Endothelial cell (in vitro differentiated cells): ENCODE measurements around the gene ATP2B2. TPM values are rescaled to one million over a fixed set of nuclear protein-coding genes. Genes with fewer than 3 reads are reported as not detected.

Source experiments
- DNase-seq: peaks from one replicate; pipeline ENCODE4 v3.0.0; 2021; ENCODE audit warnings: low spot score
- H3K27ac Mint-ChIP-seq: one replicate; pipeline ENCODE4 v1.8.0; 2021; ENCODE audit warnings: mixed read lengths, inconsistent platforms; ENCODE audit not compliant: unreplicated experiment
- H3K27me3 Mint-ChIP-seq: one replicate; pipeline ENCODE4 v1.8.0; 2021; ENCODE audit warnings: mild to moderate bottlenecking, moderate library complexity, mixed read lengths, inconsistent platforms; ENCODE audit not compliant: unreplicated experiment
- H3K36me3 Mint-ChIP-seq: one replicate; pipeline ENCODE4 v1.8.0; 2021; ENCODE audit warnings: mild to moderate bottlenecking, low read depth, mixed read lengths, inconsistent platforms; ENCODE audit not compliant: unreplicated experiment
- H3K4me1 Mint-ChIP-seq: one replicate; pipeline ENCODE4 v1.8.0; 2021; ENCODE audit warnings: mild to moderate bottlenecking, mixed read lengths, inconsistent platforms; ENCODE audit not compliant: unreplicated experiment
- H3K4me3 Mint-ChIP-seq: one replicate; pipeline ENCODE4 v1.8.0; 2021; ENCODE audit warnings: mild to moderate bottlenecking, mixed read lengths, inconsistent platforms; ENCODE audit not compliant: unreplicated experiment
- H3K9me3 Mint-ChIP-seq: one replicate; pipeline ENCODE4 v1.8.0; 2021; ENCODE audit warnings: mixed read lengths, inconsistent platforms; ENCODE audit not compliant: unreplicated experiment
- total RNA-seq: library from RNA; stranded (reverse); fragmentation: NEBNext Ultra II Directional; extraction: Animal tissue kit (Norgen Biotek cat#: 25700); gene quantifications from one replicate; pipeline ENCODE4 v1.2.1, GENCODE V29; 2021; ENCODE audit not compliant: unreplicated experiment
- TF ChIP-seq, protein P1 (sequence below): fragments of 200-600 bp; sonication (generic); IDR thresholded peaks from one replicate; pipeline ENCODE4 v1.5.0; 2021; ENCODE audit warnings: antibody characterized with exemption; ENCODE audit not compliant: unreplicated experiment

ATP2B2 gene
- total RNA-seq, 1 donor from 2014 or later = 1.7 TPM

DNA sequence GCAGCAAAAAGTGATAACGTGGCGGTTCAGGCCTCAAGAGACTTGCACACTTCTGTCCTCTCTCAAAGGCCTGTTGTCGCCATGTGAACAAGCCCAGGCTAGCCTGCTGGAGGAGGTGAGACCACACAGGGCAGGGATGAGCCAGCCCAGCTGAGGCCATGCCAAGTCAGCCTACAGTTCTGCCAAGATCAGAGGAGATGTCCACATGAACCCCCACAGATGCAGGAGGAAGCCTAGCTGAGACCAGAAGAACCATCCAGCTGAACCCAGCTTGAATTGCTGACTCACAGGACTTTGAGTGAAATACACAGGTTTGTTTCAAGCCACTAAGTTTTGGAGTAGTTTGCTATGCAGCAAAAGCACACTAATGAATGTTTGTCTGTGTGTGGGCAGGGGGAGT, 134.2 kb downstream of the ATP2B2 start:
- Mint-ChIP-seq H3K4me3 (no peak overlapping the region), H3K27me3 (peaks cover 5% of the 10 kb centered on the region), H3K27ac (no peak overlapping the region), H3K36me3 (no peaks in the 10 kb centered on the region), H3K9me3 (no peaks in the 10 kb centered on the region), H3K4me1 (no peaks in the 10 kb centered on the region)
- DNase-seq = no peak
- TF ChIP-seq, protein P1, sequence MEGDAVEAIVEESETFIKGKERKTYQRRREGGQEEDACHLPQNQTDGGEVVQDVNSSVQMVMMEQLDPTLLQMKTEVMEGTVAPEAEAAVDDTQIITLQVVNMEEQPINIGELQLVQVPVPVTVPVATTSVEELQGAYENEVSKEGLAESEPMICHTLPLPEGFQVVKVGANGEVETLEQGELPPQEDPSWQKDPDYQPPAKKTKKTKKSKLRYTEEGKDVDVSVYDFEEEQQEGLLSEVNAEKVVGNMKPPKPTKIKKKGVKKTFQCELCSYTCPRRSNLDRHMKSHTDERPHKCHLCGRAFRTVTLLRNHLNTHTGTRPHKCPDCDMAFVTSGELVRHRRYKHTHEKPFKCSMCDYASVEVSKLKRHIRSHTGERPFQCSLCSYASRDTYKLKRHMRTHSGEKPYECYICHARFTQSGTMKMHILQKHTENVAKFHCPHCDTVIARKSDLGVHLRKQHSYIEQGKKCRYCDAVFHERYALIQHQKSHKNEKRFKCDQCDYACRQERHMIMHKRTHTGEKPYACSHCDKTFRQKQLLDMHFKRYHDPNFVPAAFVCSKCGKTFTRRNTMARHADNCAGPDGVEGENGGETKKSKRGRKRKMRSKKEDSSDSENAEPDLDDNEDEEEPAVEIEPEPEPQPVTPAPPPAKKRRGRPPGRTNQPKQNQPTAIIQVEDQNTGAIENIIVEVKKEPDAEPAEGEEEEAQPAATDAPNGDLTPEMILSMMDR = no peak

- DNase-seq = no peak
- TF ChIP-seq, protein P1 = no peak
- Mint-ChIP-seq H3K9me3 (no peaks in the 10 kb centered on the region), H3K4me1 (no peaks in the 10 kb centered on the region), H3K36me3 (no peaks in the 10 kb centered on the region), H3K4me3 (no peak overlapping the region), H3K27me3 (peaks cover 7% of the 10 kb centered on the region), H3K27ac (no peak overlapping the region)
These were observed 135.0 kb downstream of the ATP2B2 start for GRCh38 chr3:10370429-10370828.

- Mint-ChIP-seq H3K4me1 (no peaks in the 10 kb centered on the region), H3K27me3 (peaks cover 7% of the 10 kb centered on the region), H3K4me3 (no peak overlapping the region), H3K9me3 (no peaks in the 10 kb centered on the region), H3K36me3 (no peaks in the 10 kb centered on the region), H3K27ac (no peak overlapping the region)
- DNase-seq = no peak
- TF ChIP-seq, protein P1 = no peak
These were observed 136.9 kb downstream of the ATP2B2 start for GRCh38 chr3:10368512-10368911.

DNA sequence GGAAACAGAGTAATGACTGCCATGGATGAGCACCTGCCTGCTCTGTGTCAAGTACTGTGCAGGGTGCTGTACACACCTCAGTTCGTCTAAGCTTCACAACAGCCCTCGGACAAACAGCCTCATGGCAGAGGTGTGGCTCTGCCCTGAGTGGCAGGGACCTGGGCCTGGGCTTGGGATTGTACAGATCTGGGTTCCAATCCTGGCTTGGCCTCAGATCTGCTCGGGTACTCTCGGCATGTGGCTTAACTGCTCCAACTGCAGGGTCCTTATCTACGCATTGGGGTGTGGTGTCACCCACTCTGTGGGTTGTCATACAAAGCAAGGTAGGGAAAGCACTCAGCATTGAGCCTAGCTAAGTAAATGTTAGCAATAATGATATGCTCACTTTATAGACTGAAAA, 137.9 kb downstream of the ATP2B2 start:
- H3K4me1 Mint-ChIP-seq = no peaks in the 10 kb centered on the region
- no peaks in the 10 kb centered on the region for H3K36me3 Mint-ChIP-seq
- no peak overlapping the region for H3K27ac Mint-ChIP-seq
- TF ChIP-seq, protein P1 = no peak
- no peaks in the 10 kb centered on the region for H3K9me3 Mint-ChIP-seq
- H3K27me3 Mint-ChIP-seq = peaks cover 7% of the 10 kb centered on the region
- H3K4me3 Mint-ChIP-seq = no peak overlapping the region
- no peak for DNase-seq

DNA sequence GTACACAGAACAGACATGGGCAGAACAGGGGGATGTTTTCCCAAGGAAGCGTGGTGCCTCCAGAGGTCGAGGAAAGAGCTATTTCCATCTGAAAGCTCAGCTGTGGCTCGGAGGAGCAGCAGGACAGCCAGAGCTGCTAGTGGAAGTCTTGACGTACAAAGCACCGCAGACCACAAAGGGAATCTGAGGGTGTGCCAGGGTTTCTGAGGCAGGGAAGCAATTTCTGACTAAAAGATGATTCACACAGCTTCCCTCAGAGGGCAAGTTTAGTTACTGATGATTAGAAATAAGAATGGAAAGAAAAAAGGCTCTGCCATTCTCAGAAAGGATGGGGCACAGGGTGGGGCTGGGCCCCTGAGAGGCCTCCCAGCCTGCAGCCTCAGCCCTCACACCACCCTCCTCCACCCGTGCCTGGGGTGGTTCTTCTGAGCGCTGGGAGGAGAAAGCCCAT, 138.7 kb downstream of the ATP2B2 start:
- no peak for DNase-seq
- Mint-ChIP-seq H3K4me1 (no peaks in the 10 kb centered on the region), H3K9me3 (no peaks in the 10 kb centered on the region), H3K36me3 (no peaks in the 10 kb centered on the region), H3K27ac (no peak overlapping the region), H3K27me3 (peaks cover 7% of the 10 kb centered on the region), H3K4me3 (no peak overlapping the region)
- TF ChIP-seq, protein P1 = no peak
